SK-N-MC (cell line): ENCODE measurements around the gene ACSS3.

ENCODE experiments used
- EZH2 ChIP-seq: fragments of 200-600 bp; sonication (generic); IDR thresholded peaks from one replicate; pipeline ENCODE4 v1.6.1; 2017; ENCODE audit warnings: antibody characterized with exemption
- FOXP2 ChIP-seq: optimal IDR thresholded peaks from 2 replicates; pipeline ENCODE3; 2011; ENCODE audit warnings: mild to moderate bottlenecking, moderate library complexity; ENCODE audit not compliant: insufficient read depth; ENCODE audit errors: extremely low read length, control extremely low read depth
- POLR2AphosphoS5 ChIP-seq: IDR thresholded peaks from 2 replicates; pipeline ENCODE4 v1.6.1; 2012; ENCODE audit warnings: mild to moderate bottlenecking, low read depth, low read length, borderline replicate concordance

DNA sequence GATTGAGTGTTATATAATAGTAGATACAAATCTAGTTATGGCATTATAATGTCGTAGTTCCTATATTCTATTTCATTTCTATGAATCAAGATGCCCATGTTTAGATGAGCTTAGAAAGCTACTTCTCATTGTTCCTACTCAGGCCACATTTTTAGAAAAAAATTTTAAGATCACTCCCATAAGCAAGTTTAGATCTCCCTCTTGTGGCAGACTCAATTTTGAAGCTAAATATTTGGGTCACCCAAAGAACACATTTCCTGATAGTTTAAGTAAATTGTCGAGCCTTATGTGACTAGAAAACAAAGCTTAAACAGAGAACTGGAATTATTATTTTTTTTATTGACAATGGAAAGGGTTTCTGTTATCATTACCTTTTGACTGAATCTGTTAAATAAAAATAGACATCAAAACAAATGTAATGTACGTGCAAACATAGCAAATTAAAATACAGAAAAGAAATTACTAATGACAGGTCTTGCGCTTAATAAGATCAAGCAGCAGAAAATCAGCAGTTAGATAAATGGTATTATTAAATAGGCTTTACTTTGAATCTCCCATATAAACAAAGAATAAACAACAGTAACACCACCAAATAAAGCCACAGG is 180.2 kb downstream of the ACSS3 start:
- TF ChIP-seq POLR2AphosphoS5 (no peak), EZH2 (no peak), FOXP2 (no peak)
